Transverse colon (tissue), 4 donors: ENCODE measurements around the gene MYH11. TPM values are rescaled to one million over a fixed set of nuclear protein-coding genes. Genes with fewer than 3 reads are reported as not detected.

Experiments used
- DNase-seq: peaks from one replicate; pipeline ENCODE4 v3.0.0-alpha.2; 2019
- H3K27ac ChIP-seq, 4 donors: fragments of 200-600 bp; sonication (generic); 2 replicates each; pipeline ENCODE4 v1.5.1; 2016 to 2018; ENCODE audit warnings: inconsistent platforms in 4 of 4
- H3K27me3 ChIP-seq: fragments of 200-600 bp; sonication (generic); 2 replicates; pipeline ENCODE4 v1.5.1; 2017; ENCODE audit warnings: inconsistent platforms
- H3K36me3 ChIP-seq, 4 donors: fragments of 200-600 bp; sonication (generic); 2 replicates each; pipeline ENCODE4 v1.5.1; 2017 to 2019; ENCODE audit warnings: inconsistent platforms in 4 of 4
- H3K4me1 ChIP-seq, 4 donors: fragments of 200-600 bp; sonication (generic); 2 replicates each; pipeline ENCODE4 v1.5.1; 2017 to 2020; ENCODE audit warnings: inconsistent platforms in 4 of 4
- H3K4me3 ChIP-seq, 4 donors: fragments of 200-600 bp; sonication (generic); 1 replicate in 1 of 4; 2 replicates in 3 of 4; pipeline versions ENCODE4 v1.5.1 to v1.6.1; 2017 to 2019; ENCODE audit warnings: inconsistent platforms in 4 of 4
- H3K9me3 ChIP-seq, 2 donors: fragments of 200-600 bp; sonication (generic); 2 replicates each; pipeline ENCODE4 v1.5.1; 2017 to 2019; ENCODE audit warnings: inconsistent platforms in 2 of 2
- EP300 ChIP-seq: sonication (generic); formaldehyde crosslinking; IDR thresholded peaks from one replicate; pipeline ENCODE4 v1.6.1; 2017; ENCODE audit warnings: antibody characterized with exemption, low read depth
- POLR2A ChIP-seq: fragments of 450-650 bp; IDR thresholded peaks from one replicate; pipeline ENCODE4 v1.6.1; 2016; ENCODE audit warnings: antibody characterized with exemption, mild to moderate bottlenecking, moderate library complexity
- POLR2AphosphoS5 ChIP-seq, 3 donors: sonication (generic); formaldehyde crosslinking; IDR thresholded peaks; one replicate each; pipeline ENCODE4 v1.6.1; 2016; ENCODE audit warnings: antibody characterized with exemption in 3 of 3
- WGBS, 2 donors: methylation state at CpG; one replicate each; pipeline ENCODE4 v1.1.5; 2018; ENCODE audit warnings: low coverage in 1 of 2; 5-methylcytosine and 5-hydroxymethylcytosine counted together
- in situ Hi-C, 4 donors: fragments of 200-750 bp; cut with MboI; loops; one replicate each; pipeline versions ENCODE4 v1.15.0 to v1.15.1; 2017; ENCODE audit warnings: low sequenced_read_pairs in 3 of 4, low pct_ligation_motif_present in 1 of 4, low pct_unique_long_range_greater_than_20kb in 1 of 4
- intact Hi-C: fragments of 100-400 bp; cut with DNase I; formaldehyde crosslinking; loops from one replicate; pipeline ENCODE4 v1.15.1; 2023; ENCODE audit warnings: low total_unique reads
- total RNA-seq, 4 donors: library from RNA; depleted of rRNA; stranded (reverse); fragments of >200 nt; gene quantifications; one replicate each; pipeline ENCODE4 v1.1.0, GENCODE V29; 2016
- TF ChIP-seq, protein P1 (sequence below), 5 experiments: fragments of 200-600 bp in 3 of 5; fragments of 450-650 bp in 2 of 5; sonication (generic) in 3 of 5; IDR thresholded peaks; 1 replicate in 2 of 5; 2 replicates in 3 of 5; pipeline ENCODE4 v1.5.1; 2016 to 2017; ENCODE audit warnings: antibody characterized with exemption in 5 of 5, inconsistent platforms in 3 of 5, mild to moderate bottlenecking in 2 of 5, moderate library complexity in 1 of 5

Gene MYH11
- total RNA-seq, 4 donors from 2014 or later, result 619 to 1,914 (median 1,058) TPM

DNA sequence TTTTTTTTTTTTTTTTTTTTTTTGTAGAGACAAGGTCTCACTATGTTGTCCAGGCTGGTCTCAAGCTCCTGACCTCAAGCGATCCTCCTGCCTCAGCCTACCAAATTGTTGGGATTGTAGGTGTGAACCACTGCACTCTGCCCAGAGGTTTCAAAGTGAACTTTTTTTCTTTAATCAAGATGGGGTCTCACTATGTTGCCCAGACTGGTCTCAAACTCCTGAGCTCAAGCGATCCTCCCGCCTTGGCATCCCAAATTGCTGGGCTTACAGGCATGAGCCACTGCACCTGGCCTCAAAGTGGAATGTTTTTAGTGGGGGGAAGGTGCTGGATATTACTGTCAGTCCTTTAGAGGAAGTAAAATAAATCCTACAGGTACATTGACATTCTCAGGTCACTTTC is 43.5 kb upstream of the MYH11 start:
- in situ Hi-C loops, result no loop called here
- Histone ChIP-seq H3K36me3 (no peaks in the 10 kb centered on the region), H3K27me3 (no peaks in the 10 kb centered on the region), H3K4me3 (no peak overlapping the region), H3K27ac (no peak overlapping the region), H3K9me3 (no peaks in the 10 kb centered on the region), H3K4me1 (peaks cover 0 to 3% (median 0%) of the 10 kb centered on the region in 4 donors)
- 96% methylated on average over 3 of the region's 3 CpGs; no CpG with 5 or more reads in 1 of the 2 donors for WGBS, 2 donors
- no peak for DNase-seq
- intact Hi-C loops, result no loop called here
- TF ChIP-seq EP300 (no peak), POLR2AphosphoS5 (IDR thresholded peaks at IDR 0.05) (no peak), POLR2A (no peak)
- TF ChIP-seq, protein P1, sequence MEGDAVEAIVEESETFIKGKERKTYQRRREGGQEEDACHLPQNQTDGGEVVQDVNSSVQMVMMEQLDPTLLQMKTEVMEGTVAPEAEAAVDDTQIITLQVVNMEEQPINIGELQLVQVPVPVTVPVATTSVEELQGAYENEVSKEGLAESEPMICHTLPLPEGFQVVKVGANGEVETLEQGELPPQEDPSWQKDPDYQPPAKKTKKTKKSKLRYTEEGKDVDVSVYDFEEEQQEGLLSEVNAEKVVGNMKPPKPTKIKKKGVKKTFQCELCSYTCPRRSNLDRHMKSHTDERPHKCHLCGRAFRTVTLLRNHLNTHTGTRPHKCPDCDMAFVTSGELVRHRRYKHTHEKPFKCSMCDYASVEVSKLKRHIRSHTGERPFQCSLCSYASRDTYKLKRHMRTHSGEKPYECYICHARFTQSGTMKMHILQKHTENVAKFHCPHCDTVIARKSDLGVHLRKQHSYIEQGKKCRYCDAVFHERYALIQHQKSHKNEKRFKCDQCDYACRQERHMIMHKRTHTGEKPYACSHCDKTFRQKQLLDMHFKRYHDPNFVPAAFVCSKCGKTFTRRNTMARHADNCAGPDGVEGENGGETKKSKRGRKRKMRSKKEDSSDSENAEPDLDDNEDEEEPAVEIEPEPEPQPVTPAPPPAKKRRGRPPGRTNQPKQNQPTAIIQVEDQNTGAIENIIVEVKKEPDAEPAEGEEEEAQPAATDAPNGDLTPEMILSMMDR (IDR thresholded peaks at IDR 0.05), result no peak

DNA sequence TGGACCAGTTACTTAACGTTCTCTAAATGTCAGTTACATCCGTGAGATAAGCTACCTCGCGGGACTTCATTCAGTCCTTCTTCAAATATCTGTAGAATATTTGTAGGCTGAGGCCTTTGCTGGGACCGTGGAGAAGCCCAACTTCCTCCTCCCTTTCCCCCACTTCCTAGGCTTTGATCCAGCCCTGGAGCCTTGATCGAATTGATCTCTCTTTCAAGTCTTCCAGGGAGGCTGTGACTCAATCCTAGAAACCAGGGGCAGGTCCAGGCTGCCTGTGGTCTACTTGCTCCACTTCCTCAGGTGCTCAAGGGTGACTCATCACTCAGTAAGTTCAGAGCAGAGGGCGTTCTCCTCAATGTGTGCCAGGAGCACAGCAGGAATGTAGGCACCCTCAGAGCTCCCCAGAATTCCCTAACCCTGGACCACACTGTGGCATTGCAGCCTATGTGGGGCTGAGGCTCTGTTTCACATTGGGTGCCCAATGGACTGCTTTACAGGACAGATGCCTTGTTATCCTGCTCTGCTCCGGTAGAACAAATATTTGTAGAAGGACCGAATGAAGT is 42.8 kb upstream of the MYH11 start:
- Histone ChIP-seq H3K4me3 (no peak overlapping the region), H3K36me3 (no peaks in the 10 kb centered on the region), H3K9me3 (no peaks in the 10 kb centered on the region), H3K27ac (no peak overlapping the region), H3K27me3 (no peaks in the 10 kb centered on the region), H3K4me1 (peaks cover 0 to 3% (median 0%) of the 10 kb centered on the region in 4 donors)
- WGBS, 2 donors, result 36% methylated on average over 9 of the region's 9 CpGs; no CpG with 5 or more reads in 1 of the 2 donors
- in situ Hi-C loops (no loop called here), intact Hi-C loops (no loop called here)
- TF ChIP-seq, protein P1 (IDR thresholded peaks at IDR 0.05), result no peak
- TF ChIP-seq POLR2A, result no peak
- TF ChIP-seq POLR2AphosphoS5 (IDR thresholded peaks at IDR 0.05), result peak in 1 of 3 donors; percentile 23
- no peak for TF ChIP-seq EP300
- DNase-seq, result peak; percentile 61

DNA sequence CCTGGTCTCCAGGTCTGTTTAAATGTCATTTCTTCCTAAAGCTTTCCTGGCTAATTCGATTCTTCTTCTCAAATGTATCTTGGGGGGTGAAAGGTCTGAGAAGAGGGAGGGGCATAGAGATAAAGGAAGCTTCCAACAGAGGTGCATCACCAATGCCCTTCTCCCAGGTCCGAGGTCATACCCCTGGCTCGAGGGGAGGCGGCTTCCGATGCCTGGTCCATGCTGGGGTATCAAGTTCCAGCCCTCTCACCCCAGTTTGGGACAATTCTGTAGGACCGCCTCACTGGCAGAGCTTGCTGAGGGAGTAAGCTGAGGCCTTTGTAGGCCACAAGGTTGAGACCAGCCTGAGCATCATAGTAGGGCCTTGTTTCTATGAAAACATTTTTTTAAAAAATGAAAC is 41.8 kb upstream of the MYH11 start:
- intact Hi-C loops (no loop called here), in situ Hi-C loops (no loop called here)
- WGBS, 2 donors, result 96% methylated on average over 6 of the region's 6 CpGs; no CpG with 5 or more reads in 1 of the 2 donors
- Histone ChIP-seq H3K9me3 (no peaks in the 10 kb centered on the region), H3K27ac (no peak overlapping the region), H3K4me3 (no peak overlapping the region), H3K4me1 (peaks cover 0 to 3% (median 0%) of the 10 kb centered on the region in 4 donors), H3K36me3 (no peaks in the 10 kb centered on the region), H3K27me3 (no peaks in the 10 kb centered on the region)
- no peak for DNase-seq
- no peak for TF ChIP-seq POLR2A
- no peak for TF ChIP-seq POLR2AphosphoS5 (IDR thresholded peaks at IDR 0.05)

DNA sequence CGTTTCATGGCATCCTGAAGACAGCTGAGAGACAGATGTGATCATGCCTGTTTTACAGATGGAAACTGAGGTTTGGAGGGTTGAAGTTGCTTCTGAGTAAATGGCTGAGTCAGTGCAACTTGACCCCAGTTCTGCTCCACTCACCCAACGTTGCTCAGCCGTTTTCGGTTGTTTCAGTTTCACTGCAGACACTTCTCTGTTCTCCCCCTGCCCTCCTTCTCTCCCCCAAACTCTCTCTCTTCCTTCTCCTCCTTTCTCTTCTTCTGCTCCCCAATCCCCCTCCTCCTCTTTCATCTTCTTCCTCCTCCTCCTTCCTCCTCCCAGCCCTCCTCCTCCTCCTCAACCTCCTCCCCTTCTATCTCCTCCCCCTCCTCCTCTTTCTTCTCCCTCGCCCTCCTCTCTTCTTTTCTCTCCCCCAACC is 41.0 kb upstream of the MYH11 start:
- 55 to 76% methylated on average over 4 to 5 of the region's 5 CpGs for WGBS, 2 donors
- intact Hi-C loops (no loop called here), in situ Hi-C loops (no loop called here)
- no peak overlapping the region for H3K4me3 ChIP-seq
- no peaks in the 10 kb centered on the region for H3K36me3 ChIP-seq
- peaks cover 0 to 3% (median 0%) of the 10 kb centered on the region in 4 donors for H3K4me1 ChIP-seq
- no peak for TF ChIP-seq EP300
- no peak for TF ChIP-seq POLR2A
- TF ChIP-seq, protein P1 (IDR thresholded peaks at IDR 0.05), result no peak
- TF ChIP-seq POLR2AphosphoS5 (IDR thresholded peaks at IDR 0.05), result no peak
- no peak overlapping the region for H3K27ac ChIP-seq
- H3K27me3 ChIP-seq, result no peaks in the 10 kb centered on the region
- no peaks in the 10 kb centered on the region for H3K9me3 ChIP-seq
- DNase-seq, result no peak
